ENCODE data around the gene ST6GALNAC5.

GRCh38 chr1:77040826-77041225, 173.5 kb downstream of the ST6GALNAC5 start:
- TF ChIP-seq, protein P1, sequence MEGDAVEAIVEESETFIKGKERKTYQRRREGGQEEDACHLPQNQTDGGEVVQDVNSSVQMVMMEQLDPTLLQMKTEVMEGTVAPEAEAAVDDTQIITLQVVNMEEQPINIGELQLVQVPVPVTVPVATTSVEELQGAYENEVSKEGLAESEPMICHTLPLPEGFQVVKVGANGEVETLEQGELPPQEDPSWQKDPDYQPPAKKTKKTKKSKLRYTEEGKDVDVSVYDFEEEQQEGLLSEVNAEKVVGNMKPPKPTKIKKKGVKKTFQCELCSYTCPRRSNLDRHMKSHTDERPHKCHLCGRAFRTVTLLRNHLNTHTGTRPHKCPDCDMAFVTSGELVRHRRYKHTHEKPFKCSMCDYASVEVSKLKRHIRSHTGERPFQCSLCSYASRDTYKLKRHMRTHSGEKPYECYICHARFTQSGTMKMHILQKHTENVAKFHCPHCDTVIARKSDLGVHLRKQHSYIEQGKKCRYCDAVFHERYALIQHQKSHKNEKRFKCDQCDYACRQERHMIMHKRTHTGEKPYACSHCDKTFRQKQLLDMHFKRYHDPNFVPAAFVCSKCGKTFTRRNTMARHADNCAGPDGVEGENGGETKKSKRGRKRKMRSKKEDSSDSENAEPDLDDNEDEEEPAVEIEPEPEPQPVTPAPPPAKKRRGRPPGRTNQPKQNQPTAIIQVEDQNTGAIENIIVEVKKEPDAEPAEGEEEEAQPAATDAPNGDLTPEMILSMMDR (conservative IDR thresholded peaks at IDR 0.05; ENCODE audit: low read length) = no peak
- no peak for TF ChIP-seq EZH2phosphoT487 (IDR thresholded peaks at IDR 0.05; ENCODE audit: borderline replicate concordance)
